GM21737 (cell line): ENCODE results near the gene DOP1A.

Experiments
- ATAC-seq: cut with Tn5 transposase; IDR thresholded peaks from one replicate; pipeline ENCODE4 v1.9.1; 2021; ENCODE audit warnings: mild to moderate bottlenecking, moderate library complexity; ENCODE audit not compliant: unreplicated experiment

Gene DOP1A, protein sequence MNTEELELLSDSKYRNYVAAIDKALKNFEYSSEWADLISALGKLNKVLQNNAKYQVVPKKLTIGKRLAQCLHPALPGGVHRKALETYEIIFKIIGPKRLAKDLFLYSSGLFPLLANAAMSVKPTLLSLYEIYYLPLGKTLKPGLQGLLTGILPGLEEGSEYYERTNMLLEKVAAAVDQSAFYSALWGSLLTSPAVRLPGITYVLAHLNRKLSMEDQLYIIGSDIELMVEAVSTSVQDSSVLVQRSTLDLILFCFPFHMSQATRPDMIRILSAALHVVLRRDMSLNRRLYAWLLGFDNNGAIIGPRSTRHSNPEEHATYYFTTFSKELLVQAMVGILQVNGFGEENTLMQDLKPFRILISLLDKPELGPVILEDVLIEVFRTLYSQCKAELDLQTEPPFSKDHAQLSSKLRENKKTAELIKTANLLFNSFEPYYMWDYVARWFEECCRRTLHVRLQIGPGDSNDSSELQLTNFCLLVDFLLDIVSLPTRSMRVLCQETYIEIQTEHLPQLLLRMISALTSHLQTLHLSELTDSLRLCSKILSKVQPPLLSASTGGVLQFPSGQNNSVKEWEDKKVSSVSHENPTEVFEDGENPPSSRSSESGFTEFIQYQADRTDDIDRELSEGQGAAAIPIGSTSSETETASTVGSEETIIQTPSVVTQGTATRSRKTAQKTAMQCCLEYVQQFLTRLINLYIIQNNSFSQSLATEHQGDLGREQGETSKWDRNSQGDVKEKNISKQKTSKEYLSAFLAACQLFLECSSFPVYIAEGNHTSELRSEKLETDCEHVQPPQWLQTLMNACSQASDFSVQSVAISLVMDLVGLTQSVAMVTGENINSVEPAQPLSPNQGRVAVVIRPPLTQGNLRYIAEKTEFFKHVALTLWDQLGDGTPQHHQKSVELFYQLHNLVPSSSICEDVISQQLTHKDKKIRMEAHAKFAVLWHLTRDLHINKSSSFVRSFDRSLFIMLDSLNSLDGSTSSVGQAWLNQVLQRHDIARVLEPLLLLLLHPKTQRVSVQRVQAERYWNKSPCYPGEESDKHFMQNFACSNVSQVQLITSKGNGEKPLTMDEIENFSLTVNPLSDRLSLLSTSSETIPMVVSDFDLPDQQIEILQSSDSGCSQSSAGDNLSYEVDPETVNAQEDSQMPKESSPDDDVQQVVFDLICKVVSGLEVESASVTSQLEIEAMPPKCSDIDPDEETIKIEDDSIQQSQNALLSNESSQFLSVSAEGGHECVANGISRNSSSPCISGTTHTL (N-terminal part only)

DNA sequence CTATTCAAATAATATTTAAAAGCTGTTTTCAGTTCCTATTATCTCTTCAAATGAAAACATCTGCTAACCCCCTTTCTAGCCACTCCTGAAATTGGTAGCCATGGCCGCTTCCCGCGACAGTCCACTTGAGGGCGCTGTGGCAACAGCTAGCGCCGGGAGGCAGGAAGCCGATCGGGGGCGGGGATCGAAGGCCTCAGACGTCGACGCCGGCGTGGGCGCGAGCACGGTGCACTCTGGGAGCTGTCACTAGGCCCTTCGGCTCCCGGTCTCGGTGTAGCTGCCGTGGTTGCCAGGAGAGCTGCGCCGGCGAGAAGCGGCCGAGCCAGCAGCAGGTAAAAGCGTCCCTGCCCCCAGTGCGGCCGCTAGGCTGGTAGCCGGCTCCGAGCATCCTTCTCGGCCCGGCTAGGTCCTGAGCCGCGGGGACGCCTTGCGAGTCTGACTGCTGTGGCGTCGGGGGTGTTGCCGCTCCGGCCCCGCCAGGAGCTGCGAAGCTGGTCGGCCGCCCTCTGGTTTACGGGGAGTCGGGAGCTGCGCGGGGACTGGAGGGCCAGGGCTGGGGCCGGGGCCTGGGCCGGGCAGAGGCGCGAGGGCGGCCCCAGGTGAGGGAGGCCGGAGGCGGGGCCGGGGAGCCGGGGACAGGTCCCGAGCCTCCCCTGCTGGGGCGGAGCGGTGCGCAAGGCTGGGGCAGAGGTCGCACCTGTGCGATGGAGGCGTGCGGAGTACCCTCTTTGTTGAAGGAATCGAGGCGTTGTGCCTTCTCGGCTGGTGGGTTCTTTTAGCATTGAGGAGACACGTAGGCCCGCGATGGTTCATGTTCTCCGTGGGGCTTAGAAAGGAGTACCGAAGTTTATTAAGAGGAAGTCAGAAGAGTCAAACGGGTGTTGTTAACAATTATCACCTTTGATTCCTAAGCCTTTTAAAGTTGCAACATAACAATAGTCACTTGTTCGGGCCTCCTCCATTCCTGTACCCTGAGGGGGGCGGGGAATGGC lies at the start of gene DOP1A:
DOP1A (plus strand) TSS at position 224 of the 992 bp plus-strand sequence. CDS start 29,307 bp downstream, outside the sequence.
- ATAC-seq = peak; percentile 83

DNA sequence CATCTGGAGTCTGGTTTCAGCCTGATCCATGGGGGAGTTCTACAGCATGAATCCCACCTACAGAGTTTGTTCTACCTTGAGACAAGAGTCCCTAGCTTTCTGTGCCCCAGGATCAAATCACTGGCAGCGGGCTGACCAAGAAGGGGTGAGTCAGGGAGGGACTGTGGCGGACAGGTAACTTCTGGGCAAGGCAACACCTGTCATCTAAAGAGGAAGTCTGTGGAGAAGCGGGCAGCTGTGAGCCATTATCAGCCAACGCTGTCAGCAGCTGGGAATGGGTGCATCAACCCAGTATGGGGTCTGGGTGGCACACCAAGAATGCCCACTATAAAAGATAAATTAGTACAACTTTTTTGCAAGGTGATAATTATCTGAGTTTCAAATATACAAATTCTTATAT lies 47.7 kb upstream of the DOP1A start:
- no peak for ATAC-seq

DNA sequence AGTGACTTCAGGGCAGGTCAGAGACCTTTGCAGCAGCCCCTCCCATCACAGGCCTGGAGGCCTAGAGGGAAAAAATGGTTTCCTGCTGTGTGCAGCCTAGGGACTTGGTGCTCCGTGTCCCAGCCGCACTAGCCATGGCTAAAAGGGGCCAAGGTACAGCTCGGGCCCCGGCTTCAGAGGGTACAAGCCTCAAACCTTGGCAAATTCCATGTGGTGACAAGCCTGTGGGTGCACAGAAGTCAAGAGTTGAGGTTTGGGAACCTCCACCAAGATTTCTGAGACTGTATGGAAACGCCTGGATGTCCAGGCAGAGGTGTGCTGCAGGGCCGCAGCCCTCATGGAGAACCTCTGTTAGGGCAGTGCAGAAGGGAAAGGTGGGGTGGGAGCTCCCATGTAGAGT lies 35.8 kb upstream of the DOP1A start:
- no peak for ATAC-seq

- no peak for ATAC-seq
Measured at GRCh38 chr6:83038246-83038645, 29.2 kb upstream of the DOP1A start.

GRCh38 chr6:83042467-83043053 lies 24.9 kb upstream of the DOP1A start:
- ATAC-seq = no peak

DNA sequence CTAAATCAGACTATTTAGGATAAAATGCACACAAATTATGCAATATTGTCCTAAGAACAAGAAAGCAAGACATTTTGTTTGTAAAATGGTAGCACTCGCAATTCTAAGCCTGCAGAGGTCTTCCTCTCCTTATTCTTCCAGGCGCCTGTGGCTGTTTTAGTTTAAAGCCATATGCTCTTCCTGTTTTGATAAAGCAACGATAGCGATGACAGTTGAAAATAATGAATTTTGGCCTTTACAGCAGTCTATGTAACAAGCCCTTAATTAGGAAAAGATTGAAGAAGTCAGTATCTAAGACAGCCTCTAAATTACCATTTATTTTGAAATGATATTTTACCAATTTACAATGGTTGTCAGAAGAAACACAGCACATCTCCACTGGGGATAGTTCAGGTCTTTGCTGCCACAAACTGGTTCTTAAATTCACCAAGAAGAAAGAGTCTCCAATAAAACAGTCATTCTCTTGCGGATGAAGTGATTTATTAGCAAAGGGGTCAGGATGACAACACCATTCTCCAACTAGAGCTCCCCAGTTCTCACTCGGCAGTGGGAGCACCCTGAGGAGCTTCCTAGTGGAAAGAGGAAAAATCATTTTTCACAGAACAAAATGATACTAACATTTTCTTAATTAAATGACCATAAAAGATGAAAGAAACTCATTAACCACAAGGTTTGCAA lies 23.2 kb upstream of the DOP1A start:
- ATAC-seq = no peak

GRCh38 chr6:83047065-83047754 lies 20.3 kb upstream of the DOP1A start:
- ATAC-seq = no peak

- ATAC-seq = no peak
Measured at GRCh38 chr6:83051377-83052172, 15.9 kb upstream of the DOP1A start.

- no peak for ATAC-seq
Measured at GRCh38 chr6:83053678-83054077, 13.8 kb upstream of the DOP1A start.

DNA sequence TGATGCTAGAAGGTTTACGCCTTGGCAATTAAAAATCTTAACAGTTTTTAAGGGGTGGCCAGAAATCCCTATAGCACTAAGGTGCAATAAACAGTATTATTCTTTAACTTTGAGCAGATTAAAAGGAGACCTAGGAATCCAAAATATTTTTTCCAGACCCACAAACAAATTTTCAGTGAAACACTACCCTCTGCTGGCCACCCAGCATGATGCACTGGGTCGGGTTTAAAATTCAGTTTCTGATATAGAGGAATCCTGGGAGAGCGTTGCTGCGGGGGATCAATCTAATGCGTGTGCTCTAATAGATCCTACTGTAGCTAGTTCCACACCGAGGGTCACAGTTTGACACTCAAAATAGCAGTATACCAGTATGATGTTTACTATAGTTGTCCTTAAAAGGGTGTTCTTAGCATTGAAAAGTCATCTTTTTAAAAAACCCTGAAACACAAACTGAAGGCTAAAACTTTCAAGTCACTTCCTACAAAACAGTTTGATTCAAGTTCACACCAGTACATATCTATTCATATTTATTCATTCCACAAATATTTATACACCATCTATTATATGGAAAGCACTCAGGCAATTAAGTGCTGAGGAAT lies 12.0 kb upstream of the DOP1A start:
- no peak for ATAC-seq

DNA sequence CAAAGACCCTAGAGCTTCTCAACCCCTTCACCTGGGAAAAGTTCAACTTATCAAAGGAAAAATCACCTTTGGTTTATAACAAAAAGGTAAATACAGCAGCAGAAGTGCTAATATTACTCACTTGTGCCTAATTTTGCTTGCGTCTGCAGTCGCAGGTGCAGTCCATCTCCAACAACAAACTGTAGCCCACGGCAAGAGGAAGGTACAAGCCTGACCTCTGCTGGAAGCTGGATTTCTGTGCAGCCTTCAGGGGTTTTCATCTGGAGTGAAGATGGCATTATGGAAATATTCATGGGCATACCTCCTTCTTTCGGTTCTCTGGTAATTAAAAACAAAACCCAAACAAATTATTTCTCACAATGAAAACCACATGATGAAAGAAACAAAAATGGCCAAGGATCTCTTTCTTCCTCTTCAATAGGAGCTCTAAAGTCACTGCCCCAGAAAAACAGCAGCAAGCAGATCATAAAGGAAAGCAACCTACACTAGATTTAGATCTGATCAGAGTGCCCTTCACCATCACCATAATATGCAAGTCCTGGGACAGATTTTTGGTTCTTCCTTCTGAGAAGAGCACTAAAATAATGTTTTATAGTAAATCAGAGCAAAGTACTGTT lies 9.7 kb upstream of the DOP1A start:
- peak; percentile 66 for ATAC-seq

DNA sequence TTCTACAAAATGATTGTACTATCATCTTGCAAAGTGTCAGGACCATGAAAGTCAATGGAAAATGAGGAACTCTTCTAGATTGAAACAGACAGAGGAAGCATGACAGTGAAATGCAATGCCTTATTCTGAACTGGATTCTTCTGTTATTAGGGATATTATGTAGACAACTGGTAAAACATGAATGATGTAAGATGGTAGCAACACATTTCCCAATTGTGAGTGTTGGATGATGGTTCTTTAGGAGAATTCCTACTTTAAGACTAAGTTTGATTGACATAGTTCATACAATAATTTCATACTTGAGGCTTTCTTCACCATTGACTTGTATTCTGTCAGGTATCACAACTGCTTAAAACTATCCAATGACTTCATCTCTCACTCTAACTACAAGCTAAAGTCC lies 6.3 kb upstream of the DOP1A start:
- no peak for ATAC-seq

- ATAC-seq = no peak
Measured at GRCh38 chr6:83062225-83062624, 5.2 kb upstream of the DOP1A start.

GRCh38 chr6:83065511-83066192 lies 1.8 kb upstream of the DOP1A start, which contains the start of gene UBE3D:
TSS of gene UBE3D (minus strand) at chr6:83065841. CDS start at chr6:83065718, 123 bp downstream.
- peak; percentile 61 for ATAC-seq

DNA sequence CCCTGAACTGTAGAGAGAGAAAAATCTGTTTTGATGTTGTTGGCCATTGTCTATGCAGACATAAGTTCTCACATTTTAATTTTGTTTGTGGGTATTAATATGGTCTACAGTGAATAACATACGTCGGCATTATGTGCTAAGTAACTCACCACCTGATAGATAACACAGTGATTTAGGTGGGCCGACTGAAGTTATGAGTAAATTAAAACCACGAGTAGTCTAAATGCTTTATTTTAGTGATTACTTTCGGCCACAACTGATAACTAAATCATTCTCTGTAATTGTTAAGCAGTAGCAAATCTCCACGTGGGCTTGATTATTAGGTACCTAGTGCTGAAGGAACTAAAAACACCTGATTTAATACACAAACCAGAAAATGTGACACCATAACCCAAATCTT lies 1.1 kb downstream of the DOP1A start:
- no peak for ATAC-seq

- no peak for ATAC-seq
Measured at GRCh38 chr6:83069633-83070032, 2.2 kb downstream of the DOP1A start.
